Endodermal cell (in vitro differentiated cells): ENCODE measurements around the gene EAPP. TPM values are rescaled to one million over a fixed set of nuclear protein-coding genes. Genes with fewer than 3 reads are reported as not detected.
A peak's percentile ranks its signal among the peaks of the same experiment; 100 is the strongest.
"Not testable (repeated sequence)": the region's sequence is repeated elsewhere in the genome, so short reads cannot be mapped to it uniquely, and the experiment has no call there.

ENCODE experiments used
- DNase-seq: peaks from one replicate; pipeline ENCODE4 v3.0.0-alpha.2; 2017
- H3K27ac ChIP-seq: 2 replicates; pipeline ENCODE4 v1.5.1; 2013; ENCODE audit warnings: mild to moderate bottlenecking, low read depth, low read length, moderate library complexity
- H3K27me3 ChIP-seq: 2 replicates; pipeline ENCODE4 v1.6.1; 2013; ENCODE audit warnings: mild to moderate bottlenecking, low read length, moderate library complexity; ENCODE audit not compliant: insufficient read depth, control insufficient read depth, poor library complexity, severe bottlenecking
- H3K36me3 ChIP-seq: 2 replicates; pipeline ENCODE4 v1.7.0; 2013; ENCODE audit warnings: mild to moderate bottlenecking, low read length, moderate library complexity; ENCODE audit not compliant: control insufficient read depth, insufficient read depth
- H3K4me1 ChIP-seq: one replicate; pipeline ENCODE4 v1.7.0; 2013; ENCODE audit warnings: low read length; ENCODE audit not compliant: control insufficient read depth, insufficient read depth
- H3K4me3 ChIP-seq: 2 replicates; pipeline ENCODE4 v1.5.1; 2013; ENCODE audit warnings: mild to moderate bottlenecking, low read length, moderate library complexity
- H3K9ac ChIP-seq: 2 replicates; pipeline ENCODE4 v1.6.1; 2013; ENCODE audit warnings: mild to moderate bottlenecking, low read length, moderate library complexity; ENCODE audit not compliant: poor library complexity, severe bottlenecking; ENCODE audit errors: extremely low read depth
- H3K9me3 ChIP-seq: 2 replicates; pipeline ENCODE4 v1.6.1; 2013; ENCODE audit warnings: mild to moderate bottlenecking, low read length, moderate library complexity; ENCODE audit not compliant: control insufficient read depth
- H3K27ac Mint-ChIP-seq: 2 replicates; pipeline ENCODE4 v1.8.0; 2020; ENCODE audit warnings: mixed read lengths
- H3K27me3 Mint-ChIP-seq: 2 replicates; pipeline ENCODE4 v1.8.0; 2021; ENCODE audit warnings: mild to moderate bottlenecking, mixed read lengths; ENCODE audit not compliant: insufficient read depth
- H3K36me3 Mint-ChIP-seq: 2 replicates; pipeline ENCODE4 v1.8.0; 2020; ENCODE audit warnings: low read depth, mixed read lengths
- H3K4me1 Mint-ChIP-seq: 2 replicates; pipeline ENCODE4 v1.8.0; 2020; ENCODE audit warnings: mixed read lengths
- H3K4me3 Mint-ChIP-seq: 2 replicates; pipeline ENCODE4 v1.8.0; 2020; ENCODE audit warnings: mild to moderate bottlenecking, moderate library complexity, mixed read lengths
- H3K9me3 Mint-ChIP-seq: 2 replicates; pipeline ENCODE4 v1.8.0; 2020; ENCODE audit warnings: mild to moderate bottlenecking, mixed read lengths
- WGBS, 2 experiments: methylation state at CpG; one replicate each; pipeline versions ENCODE4 v1.1.5 to v1.1.7; 2013; ENCODE audit warnings: missing lambda C conversion rate in 2 of 2, mixed read lengths in 1 of 2; ENCODE audit not compliant: insufficient coverage in 1 of 2, insufficient read length in 1 of 2; 5-methylcytosine and 5-hydroxymethylcytosine counted together
- total RNA-seq, 2 donors: library from RNA; stranded (reverse); fragmentation: NEBNext Ultra II Directional in 1 of 2; extraction: Animal tissue kit (Norgen Biotek cat#: 25700) in 1 of 2; gene quantifications; 2 replicates in 1 of 2; 3 replicates in 1 of 2; pipeline ENCODE4 v1.2.1, GENCODE V29; 2021
- TF ChIP-seq, protein P1 (sequence below): fragments of 200-600 bp; sonication (generic); conservative IDR thresholded peaks from 2 replicates; pipeline ENCODE4 v1.5.0; 2021; ENCODE audit warnings: antibody characterized with exemption, mild to moderate bottlenecking

The EAPP gene
- total RNA-seq, 2 donors from 2014 or later: 34.7 to 38.6 TPM

DNA sequence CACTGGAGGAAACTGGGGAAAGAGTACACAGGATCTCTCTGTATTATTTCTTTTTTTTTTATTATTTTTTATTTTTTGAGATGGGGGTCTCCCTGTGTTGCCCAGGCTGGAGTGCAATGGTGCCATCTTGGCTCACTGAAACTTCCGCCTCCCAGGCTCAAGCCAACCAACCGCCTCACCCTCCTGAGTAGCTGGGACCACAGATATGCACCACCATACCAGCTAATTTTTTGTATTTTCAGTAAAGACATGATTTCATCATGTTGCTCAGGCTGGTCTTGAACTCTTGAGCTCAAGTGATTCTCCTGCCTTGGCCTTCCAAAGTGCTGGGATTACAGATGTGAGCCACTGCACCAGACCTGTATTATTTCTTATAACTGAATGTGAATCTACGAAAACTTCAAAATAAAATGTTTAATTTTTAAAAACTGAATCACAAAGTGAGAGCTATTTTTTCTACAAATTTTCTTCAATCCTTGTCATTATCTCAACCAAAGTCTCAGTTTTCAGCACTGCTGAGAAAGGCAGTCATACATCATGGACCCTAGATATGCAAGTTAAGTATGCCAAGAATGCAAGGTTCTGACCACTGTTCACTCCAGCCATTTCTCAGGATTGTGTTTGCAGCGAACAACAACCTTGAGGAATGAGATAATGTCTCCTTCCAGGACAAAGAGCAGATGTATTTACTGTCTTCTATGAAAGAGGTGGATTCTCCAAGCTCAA lies 2.4 kb downstream of the EAPP start:
- H3K27ac Mint-ChIP-seq: peak overlapping the region; percentile 17

DNA sequence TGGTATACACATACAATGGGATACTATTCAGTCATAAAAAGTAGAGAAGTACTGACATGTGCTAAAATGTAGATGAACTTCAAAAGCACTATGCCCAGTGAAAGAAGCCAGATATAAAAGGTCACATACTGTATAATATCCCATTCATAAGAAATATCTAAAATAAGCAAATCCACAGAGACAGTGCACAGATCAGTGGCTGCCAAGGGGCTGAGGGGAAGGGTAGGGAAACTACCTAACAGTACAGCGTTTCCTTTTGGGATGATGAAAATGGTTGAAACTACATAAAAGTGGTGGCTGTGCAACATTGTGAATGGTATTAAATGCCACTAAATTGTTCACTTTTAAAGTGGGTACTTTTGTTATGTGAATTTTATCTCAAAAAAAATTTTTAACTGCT lies 11.9 kb downstream of the EAPP start:
- 96 to 100% methylated on average over 1 of the region's 1 CpG for WGBS, 2 experiments
- no peaks in the 10 kb centered on the region for H3K9me3 Mint-ChIP-seq
- Histone ChIP-seq H3K9me3 (no peaks in the 10 kb centered on the region), H3K36me3 (peaks cover 61% of the 10 kb centered on the region), H3K4me1 (no peaks in the 10 kb centered on the region), H3K27me3 (no peaks in the 10 kb centered on the region), H3K27ac (no peak overlapping the region), H3K9ac (no peak overlapping the region), H3K4me3 (no peak overlapping the region)
- H3K4me3 Mint-ChIP-seq: no peak overlapping the region
- H3K4me1 Mint-ChIP-seq: no peaks in the 10 kb centered on the region
- TF ChIP-seq, protein P1, sequence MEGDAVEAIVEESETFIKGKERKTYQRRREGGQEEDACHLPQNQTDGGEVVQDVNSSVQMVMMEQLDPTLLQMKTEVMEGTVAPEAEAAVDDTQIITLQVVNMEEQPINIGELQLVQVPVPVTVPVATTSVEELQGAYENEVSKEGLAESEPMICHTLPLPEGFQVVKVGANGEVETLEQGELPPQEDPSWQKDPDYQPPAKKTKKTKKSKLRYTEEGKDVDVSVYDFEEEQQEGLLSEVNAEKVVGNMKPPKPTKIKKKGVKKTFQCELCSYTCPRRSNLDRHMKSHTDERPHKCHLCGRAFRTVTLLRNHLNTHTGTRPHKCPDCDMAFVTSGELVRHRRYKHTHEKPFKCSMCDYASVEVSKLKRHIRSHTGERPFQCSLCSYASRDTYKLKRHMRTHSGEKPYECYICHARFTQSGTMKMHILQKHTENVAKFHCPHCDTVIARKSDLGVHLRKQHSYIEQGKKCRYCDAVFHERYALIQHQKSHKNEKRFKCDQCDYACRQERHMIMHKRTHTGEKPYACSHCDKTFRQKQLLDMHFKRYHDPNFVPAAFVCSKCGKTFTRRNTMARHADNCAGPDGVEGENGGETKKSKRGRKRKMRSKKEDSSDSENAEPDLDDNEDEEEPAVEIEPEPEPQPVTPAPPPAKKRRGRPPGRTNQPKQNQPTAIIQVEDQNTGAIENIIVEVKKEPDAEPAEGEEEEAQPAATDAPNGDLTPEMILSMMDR: no peak
- H3K27me3 Mint-ChIP-seq: no peaks in the 10 kb centered on the region
- DNase-seq: no peak
- H3K36me3 Mint-ChIP-seq: peaks cover 51% of the 10 kb centered on the region
- no peak overlapping the region for H3K27ac Mint-ChIP-seq

More for the DNA sequence above, 2.4 kb downstream of the EAPP start:
- Histone ChIP-seq H3K9me3 (no peaks in the 10 kb centered on the region), H3K4me1 (no peaks in the 10 kb centered on the region), H3K9ac (no peak overlapping the region), H3K4me3 (no peak overlapping the region), H3K27me3 (no peaks in the 10 kb centered on the region), H3K27ac (no peak overlapping the region), H3K36me3 (peaks cover 30% of the 10 kb centered on the region)
- TF ChIP-seq, protein P1: no peak
- Mint-ChIP-seq H3K27me3 (no peaks in the 10 kb centered on the region), H3K9me3 (no peaks in the 10 kb centered on the region), H3K4me3 (no peak overlapping the region), H3K4me1 (peaks cover 5% of the 10 kb centered on the region), H3K36me3 (peaks cover 20% of the 10 kb centered on the region)
- WGBS, 2 experiments: 78 to 91% methylated on average over 3 to 4 of the region's 4 CpGs
- no peak for DNase-seq

- H3K4me1 ChIP-seq, H3K4me3 Mint-ChIP-seq, H3K27ac Mint-ChIP-seq, H3K9ac ChIP-seq, H3K27me3 ChIP-seq, H3K27ac ChIP-seq, DNase-seq, H3K27me3 Mint-ChIP-seq, H3K4me1 Mint-ChIP-seq, H3K9me3 Mint-ChIP-seq, H3K9me3 ChIP-seq, H3K4me3 ChIP-seq: not testable (repeated sequence)
- H3K36me3 ChIP-seq: peaks cover 66% of the 10 kb centered on the region
- H3K36me3 Mint-ChIP-seq: peaks cover 58% of the 10 kb centered on the region
- WGBS, 2 experiments: 95 to 98% methylated on average over 7 to 8 of the region's 8 CpGs
Observed at GRCh38 chr14:34524216-34524615, 15.3 kb downstream of the EAPP start.
